Measurements from ENCODE around the gene ZNF738. TPM values are rescaled to one million over a fixed set of nuclear protein-coding genes. Genes with fewer than 3 reads are reported as not detected.
A peak's percentile ranks its signal among the peaks of the same experiment; 100 is the strongest.
"Not testable (repeated sequence)": the region's sequence is repeated elsewhere in the genome, so short reads cannot be mapped to it uniquely, and the experiment has no call there.

ZNF738 gene
- total RNA-seq, 1 donor from 2014 or later = 1.8 TPM

DNA sequence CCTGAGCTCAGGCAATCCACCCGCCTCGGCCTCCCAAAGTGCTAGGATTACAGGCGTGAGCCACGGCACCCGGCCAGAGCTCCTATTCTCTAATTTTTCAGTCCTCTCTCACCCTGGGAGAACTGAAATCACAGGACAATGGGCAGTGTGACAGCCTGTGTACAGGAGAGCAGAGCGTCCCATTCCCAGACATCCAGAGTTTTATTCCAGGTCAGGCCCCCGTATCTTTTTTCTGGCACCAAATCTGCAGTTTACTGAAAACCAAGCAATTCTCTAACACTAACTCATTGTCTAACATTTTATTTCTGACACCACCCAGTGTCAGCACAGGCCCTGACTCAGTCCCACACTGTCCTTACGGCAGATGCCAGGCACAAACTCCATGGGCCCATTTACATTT, 36.3 kb upstream of the ZNF738 start:
- Histone ChIP-seq H3K27me3 (ENCODE audit: control insufficient read depth, insufficient read depth, low read length) (no peaks in the 10 kb centered on the region), H3K36me3 (ENCODE audit: control insufficient read depth, insufficient read depth, low read length) (no peaks in the 10 kb centered on the region), H3K4me3 (ENCODE audit: low read depth, low read length) (no peak overlapping the region)
- no peak for DNase-seq (ENCODE audit: low read depth)
- TF ChIP-seq, protein P1, sequence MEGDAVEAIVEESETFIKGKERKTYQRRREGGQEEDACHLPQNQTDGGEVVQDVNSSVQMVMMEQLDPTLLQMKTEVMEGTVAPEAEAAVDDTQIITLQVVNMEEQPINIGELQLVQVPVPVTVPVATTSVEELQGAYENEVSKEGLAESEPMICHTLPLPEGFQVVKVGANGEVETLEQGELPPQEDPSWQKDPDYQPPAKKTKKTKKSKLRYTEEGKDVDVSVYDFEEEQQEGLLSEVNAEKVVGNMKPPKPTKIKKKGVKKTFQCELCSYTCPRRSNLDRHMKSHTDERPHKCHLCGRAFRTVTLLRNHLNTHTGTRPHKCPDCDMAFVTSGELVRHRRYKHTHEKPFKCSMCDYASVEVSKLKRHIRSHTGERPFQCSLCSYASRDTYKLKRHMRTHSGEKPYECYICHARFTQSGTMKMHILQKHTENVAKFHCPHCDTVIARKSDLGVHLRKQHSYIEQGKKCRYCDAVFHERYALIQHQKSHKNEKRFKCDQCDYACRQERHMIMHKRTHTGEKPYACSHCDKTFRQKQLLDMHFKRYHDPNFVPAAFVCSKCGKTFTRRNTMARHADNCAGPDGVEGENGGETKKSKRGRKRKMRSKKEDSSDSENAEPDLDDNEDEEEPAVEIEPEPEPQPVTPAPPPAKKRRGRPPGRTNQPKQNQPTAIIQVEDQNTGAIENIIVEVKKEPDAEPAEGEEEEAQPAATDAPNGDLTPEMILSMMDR (IDR thresholded peaks at IDR 0.05; ENCODE audit: insufficient read depth, low read length, severe bottlenecking) = no peak
- FAIRE-seq = no peak

DNA sequence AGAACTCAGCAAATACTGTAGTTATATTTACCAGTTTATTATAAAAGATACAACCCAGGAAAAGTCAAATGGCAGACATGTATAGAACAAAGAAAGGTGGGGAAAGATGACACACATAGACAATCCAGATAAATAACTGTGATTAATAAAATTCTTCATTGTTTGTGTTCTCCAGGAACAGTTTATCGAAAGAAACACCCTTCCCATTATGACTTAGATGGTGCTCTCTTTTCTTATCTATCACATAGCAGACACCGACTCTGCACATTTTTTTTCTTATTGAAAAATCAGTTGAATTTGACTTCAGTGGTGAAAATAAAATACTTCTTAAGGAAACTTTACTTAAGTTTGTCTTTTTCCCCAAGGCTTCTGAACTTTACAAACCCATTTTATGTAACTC, 35.8 kb upstream of the ZNF738 start:
- Histone ChIP-seq H3K36me3 (ENCODE audit: control insufficient read depth, insufficient read depth, low read length) (no peaks in the 10 kb centered on the region), H3K4me3 (ENCODE audit: low read depth, low read length) (no peak overlapping the region), H3K27me3 (ENCODE audit: control insufficient read depth, insufficient read depth, low read length) (no peaks in the 10 kb centered on the region)
- FAIRE-seq (no peak), DNase-seq (ENCODE audit: low read depth) (no peak)
- TF ChIP-seq, protein P1 (IDR thresholded peaks at IDR 0.05; ENCODE audit: insufficient read depth, low read length, severe bottlenecking) = no peak

DNA sequence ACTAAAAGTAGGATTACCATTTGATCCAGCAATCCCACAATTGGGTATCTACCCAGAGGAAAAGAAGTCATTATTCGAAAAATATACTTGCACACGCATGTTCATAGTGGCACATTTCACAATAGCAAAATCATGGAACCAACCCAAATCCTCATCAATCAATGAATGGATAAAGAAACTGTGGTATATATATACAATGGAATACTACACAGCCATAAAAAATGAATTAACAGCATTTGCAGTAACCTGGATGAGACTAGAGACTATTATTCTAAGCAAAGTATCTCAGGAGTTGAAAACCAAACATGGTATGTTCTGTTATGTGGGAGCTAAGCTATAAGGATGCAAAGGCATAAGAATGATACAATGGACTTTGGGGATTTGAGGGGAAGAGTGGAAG, 32.6 kb upstream of the ZNF738 start:
- no peak for DNase-seq (ENCODE audit: low read depth)
- Histone ChIP-seq H3K27me3 (ENCODE audit: control insufficient read depth, insufficient read depth, low read length) (no peaks in the 10 kb centered on the region), H3K36me3 (ENCODE audit: control insufficient read depth, insufficient read depth, low read length) (no peaks in the 10 kb centered on the region), H3K4me3 (ENCODE audit: low read depth, low read length) (no peak overlapping the region)
- TF ChIP-seq, protein P1 (IDR thresholded peaks at IDR 0.05; ENCODE audit: insufficient read depth, low read length, severe bottlenecking) = no peak
- FAIRE-seq = no peak

DNA sequence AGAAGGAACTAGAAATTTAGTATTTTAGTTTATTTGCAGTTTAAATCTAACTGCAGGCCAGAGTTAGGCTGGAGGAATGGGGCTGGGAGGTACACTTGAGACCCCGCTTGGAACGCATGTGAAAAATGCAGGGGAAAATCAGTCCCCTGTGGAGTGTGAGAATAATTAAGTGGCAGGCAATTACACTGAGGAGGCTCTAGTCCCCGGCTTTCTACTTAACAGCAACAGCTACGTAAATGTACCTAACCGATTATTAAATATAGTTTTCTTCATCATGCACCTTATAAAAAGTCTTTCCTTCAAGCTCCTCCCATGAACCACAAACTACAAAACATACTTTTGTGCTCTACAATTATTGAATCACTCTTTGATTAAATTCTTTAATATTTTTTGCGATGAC, 30.4 kb upstream of the ZNF738 start:
- Histone ChIP-seq H3K36me3 (ENCODE audit: control insufficient read depth, insufficient read depth, low read length) (no peaks in the 10 kb centered on the region), H3K27me3 (ENCODE audit: control insufficient read depth, insufficient read depth, low read length) (no peaks in the 10 kb centered on the region), H3K4me3 (ENCODE audit: low read depth, low read length) (peak overlapping the region; percentile 73)
- DNase-seq (ENCODE audit: low read depth) = peak; percentile 7
- TF ChIP-seq, protein P1 (IDR thresholded peaks at IDR 0.05; ENCODE audit: insufficient read depth, low read length, severe bottlenecking) = no peak
- FAIRE-seq = no peak

DNA sequence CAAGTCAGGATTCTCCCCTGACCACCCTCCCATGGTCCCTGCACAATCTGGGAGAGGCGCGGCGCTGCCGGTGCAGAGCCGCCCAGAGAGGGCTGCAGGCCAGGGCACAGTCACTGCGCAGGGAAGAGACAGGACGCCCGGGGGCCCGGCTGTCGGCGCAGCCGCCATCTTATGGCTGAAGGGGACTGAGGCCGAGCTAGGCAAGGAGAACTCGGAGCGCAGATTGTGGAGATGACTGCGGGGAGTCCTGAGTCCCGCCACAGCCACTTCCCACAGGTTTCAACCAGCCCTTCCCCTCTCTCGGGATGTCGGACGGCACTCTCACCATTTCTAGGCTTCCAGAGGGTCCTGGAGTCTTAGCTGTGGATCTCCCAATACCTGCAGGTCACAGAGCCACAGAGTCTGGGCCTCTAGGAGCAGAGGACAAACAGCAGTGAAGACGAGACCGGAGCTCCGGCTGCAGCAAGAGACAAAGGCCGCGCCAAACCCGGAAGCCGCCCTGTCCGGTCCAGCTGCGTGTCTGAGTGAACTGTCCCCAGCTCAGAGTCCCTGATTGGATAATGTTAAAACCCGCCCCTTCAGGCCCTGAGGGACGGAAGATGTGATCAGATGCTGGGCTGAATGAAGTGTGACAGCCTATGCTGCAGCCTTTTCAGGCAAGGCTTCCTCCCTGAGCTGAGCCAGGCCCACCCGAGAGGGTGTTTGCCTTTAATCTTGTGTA, 29.8 kb upstream of the ZNF738 start, which contains the start of gene ZNF708:
Gene ZNF708, minus strand, starts transcription at position 526 of the 721 bp plus-strand sequence. Its CDS starts 198 bp downstream, at position 328.
- DNase-seq (ENCODE audit: low read depth) (peak; percentile 81), FAIRE-seq (no peak)
- Histone ChIP-seq H3K36me3 (ENCODE audit: control insufficient read depth, insufficient read depth, low read length) (no peaks in the 10 kb centered on the region), H3K27me3 (ENCODE audit: control insufficient read depth, insufficient read depth, low read length) (no peaks in the 10 kb centered on the region), H3K4me3 (ENCODE audit: low read depth, low read length) (peak within 1 kb of the TSS; percentile 73)
- TF ChIP-seq, protein P1 (IDR thresholded peaks at IDR 0.05; ENCODE audit: insufficient read depth, low read length, severe bottlenecking) = no peak

DNA sequence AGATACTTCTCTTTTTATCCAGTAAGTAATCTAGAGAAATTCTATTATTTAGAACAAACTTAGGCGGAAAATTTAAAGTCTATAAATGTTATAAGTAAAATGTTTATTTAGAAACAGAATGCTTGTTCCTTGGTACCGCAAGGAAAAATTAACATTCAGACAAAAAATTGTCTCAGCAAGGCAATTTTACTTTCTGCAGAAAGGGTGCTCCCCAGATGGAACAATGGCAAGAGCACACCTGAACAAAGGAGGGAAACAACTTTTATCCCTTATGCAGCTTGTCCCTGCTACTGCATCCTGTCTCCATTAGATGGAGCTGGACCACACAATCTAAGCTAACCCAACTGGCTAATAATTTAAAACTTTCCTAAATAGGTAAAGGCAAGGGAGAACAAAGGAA, 23.1 kb upstream of the ZNF738 start:
- no peak overlapping the region for H3K4me3 ChIP-seq (ENCODE audit: low read depth, low read length)
- TF ChIP-seq, protein P1 (IDR thresholded peaks at IDR 0.05; ENCODE audit: insufficient read depth, low read length, severe bottlenecking) = no peak
- no peaks in the 10 kb centered on the region for H3K27me3 ChIP-seq (ENCODE audit: control insufficient read depth, insufficient read depth, low read length)
- H3K36me3 ChIP-seq (ENCODE audit: control insufficient read depth, insufficient read depth, low read length) = no peaks in the 10 kb centered on the region
- DNase-seq (ENCODE audit: low read depth) (no peak), FAIRE-seq (no peak)

DNA sequence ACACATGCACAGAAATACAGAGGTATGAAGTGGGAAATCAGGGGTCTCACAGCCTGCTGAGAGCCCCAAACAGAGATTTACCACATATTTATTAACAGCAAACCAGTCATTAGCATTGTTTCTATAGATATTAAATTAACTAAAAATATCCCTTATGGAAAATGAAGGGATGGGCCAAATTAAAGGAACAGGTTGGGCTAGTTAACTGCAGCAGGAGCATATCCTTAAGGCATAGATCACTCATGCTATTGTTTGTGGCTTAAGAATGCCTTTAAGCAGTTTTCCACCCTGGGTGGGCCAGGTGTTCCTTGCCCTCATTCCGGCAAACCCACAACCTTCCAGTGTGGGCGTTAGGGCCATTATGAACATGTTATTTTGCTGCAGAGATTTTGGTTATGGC, 14.0 kb upstream of the ZNF738 start:
- not testable (repeated sequence) for H3K27me3 ChIP-seq (ENCODE audit: control insufficient read depth, insufficient read depth, low read length); H3K36me3 ChIP-seq (ENCODE audit: control insufficient read depth, insufficient read depth, low read length); DNase-seq (ENCODE audit: low read depth); FAIRE-seq; H3K4me3 ChIP-seq (ENCODE audit: low read depth, low read length)
